ENCODE data around the gene CSNK2B.

CSNK2B gene

DNA sequence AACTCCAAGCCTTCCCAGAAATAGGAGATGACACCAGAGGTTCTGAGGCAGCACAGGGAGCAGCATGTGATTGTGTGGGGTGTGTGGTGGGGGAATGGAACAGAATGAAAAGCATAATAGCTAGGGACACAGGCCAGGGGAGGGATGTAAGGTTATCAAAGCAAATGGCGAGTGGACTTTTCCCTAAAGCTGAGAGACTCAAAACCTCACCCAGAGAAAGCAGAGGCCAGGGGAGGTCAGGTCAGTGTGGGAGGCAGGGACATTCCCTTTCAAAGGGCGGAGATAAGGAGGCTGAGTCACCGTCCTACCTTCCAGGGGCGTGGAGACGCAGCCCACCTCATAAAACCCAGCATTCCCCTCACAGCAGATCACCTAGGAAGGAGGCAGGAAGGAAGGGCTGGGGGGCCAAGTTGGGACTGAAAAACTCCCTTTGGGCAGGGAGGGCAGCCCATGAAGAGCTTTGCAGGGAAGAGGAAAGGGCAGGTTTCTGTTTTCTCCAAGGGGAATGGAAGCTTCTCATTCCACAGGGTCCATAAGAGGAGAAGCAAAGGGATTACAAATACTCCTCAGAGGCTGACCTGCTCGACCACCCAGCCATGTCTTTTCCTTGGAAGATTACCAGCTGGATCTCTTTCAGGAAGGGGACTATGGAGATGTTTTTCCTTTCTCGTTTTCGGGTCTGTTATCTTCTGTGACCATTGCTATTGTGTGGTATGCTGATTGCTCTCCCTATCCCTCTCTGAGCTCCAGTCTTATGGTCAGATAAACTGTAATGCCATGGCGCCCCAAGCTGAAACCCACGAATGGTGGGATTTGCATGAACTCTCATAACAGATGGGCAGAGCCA lies 24.6 kb downstream of the CSNK2B start:
- Histone ChIP-seq H3K27me3 (ENCODE audit: control insufficient read depth in 1 of 2, insufficient read depth in 2 of 2, low read length in 2 of 2) (no peaks in the 10 kb centered on the region), H3K27ac (ENCODE audit: low read depth, low read length) (peak overlapping the region; percentile 58), H3K36me3 (ENCODE audit: control insufficient read depth in 1 of 2, insufficient read depth in 2 of 2, low read length in 2 of 2) (peaks cover 65 to 87% of the 10 kb centered on the region in 2 donors), H3K9me3 (ENCODE audit: control insufficient read depth in 1 of 2, low read length in 2 of 2) (no peaks in the 10 kb centered on the region), H3K9ac (ENCODE audit: low read depth in 1 of 2, low read length in 2 of 2) (peak overlapping the region in 1 of 2 donors; percentile 28), H3K4me1 (ENCODE audit: control insufficient read depth in 1 of 2, insufficient read depth in 2 of 2, low read length in 2 of 2) (peaks cover 16 to 19% of the 10 kb centered on the region in 2 donors), H3K4me3 (ENCODE audit: low read depth in 1 of 2, low read length in 2 of 2) (peak overlapping the region in 1 of 2 donors; percentile 8)

DNA sequence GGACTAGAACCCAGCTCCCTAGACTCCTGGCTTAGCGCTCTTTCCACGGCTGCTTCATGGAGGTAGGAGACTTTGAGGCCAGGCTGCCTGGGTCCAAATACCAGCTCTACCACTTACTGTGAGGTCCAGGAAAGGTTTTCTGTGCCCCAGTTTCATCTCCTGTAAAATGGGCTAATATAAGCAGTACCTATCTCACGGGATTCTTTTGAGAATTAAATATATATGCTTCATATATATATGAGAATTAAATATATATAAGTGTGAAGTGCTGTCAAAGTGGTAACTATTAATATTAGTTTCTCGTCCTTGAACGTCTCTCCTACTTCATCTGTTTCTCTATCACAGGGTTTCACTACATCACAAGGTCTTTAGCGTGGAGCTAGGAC lies 25.2 kb downstream of the CSNK2B start:
- peak overlapping the region; percentile 58 for H3K27ac ChIP-seq (ENCODE audit: low read depth, low read length)
- H3K4me1 ChIP-seq (ENCODE audit: control insufficient read depth in 1 of 2, insufficient read depth in 2 of 2, low read length in 2 of 2), result peaks cover 16 to 19% of the 10 kb centered on the region in 2 donors
- peak overlapping the region in 1 of 2 donors; percentile 8 for H3K4me3 ChIP-seq (ENCODE audit: low read depth in 1 of 2, low read length in 2 of 2)
- H3K27me3 ChIP-seq (ENCODE audit: control insufficient read depth in 1 of 2, insufficient read depth in 2 of 2, low read length in 2 of 2), result no peaks in the 10 kb centered on the region
- no peaks in the 10 kb centered on the region for H3K9me3 ChIP-seq (ENCODE audit: control insufficient read depth in 1 of 2, low read length in 2 of 2)
- peaks cover 64 to 86% of the 10 kb centered on the region in 2 donors for H3K36me3 ChIP-seq (ENCODE audit: control insufficient read depth in 1 of 2, insufficient read depth in 2 of 2, low read length in 2 of 2)
- peak overlapping the region in 1 of 2 donors; percentile 28 for H3K9ac ChIP-seq (ENCODE audit: low read depth in 1 of 2, low read length in 2 of 2)

DNA sequence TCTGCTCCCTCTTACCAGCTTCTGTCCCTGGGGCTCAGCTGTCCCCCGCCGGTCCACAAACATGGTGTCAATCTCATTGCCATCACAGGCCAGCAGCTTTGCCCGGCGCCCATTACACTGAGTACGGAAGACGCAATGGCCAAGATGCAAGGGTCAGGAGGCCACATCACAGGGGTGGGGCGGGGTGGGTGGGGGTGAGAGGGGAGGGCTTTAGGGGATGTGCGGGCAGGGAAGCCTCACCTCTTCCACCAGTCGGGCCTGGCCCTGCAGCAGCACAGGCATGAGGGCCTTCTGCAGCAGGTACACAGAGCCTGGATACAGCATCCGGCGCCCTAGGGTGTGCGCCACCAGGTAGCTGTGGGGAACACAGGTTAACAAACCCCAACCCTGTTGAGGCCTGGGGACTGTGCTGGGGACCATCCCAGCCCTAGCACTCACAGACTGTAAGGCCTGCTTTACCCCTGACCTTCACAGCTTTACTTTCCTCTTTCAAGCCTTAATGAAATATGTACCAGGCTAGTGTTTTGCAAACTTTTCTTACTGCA lies 25.8 kb downstream of the CSNK2B start:
- Histone ChIP-seq H3K36me3 (ENCODE audit: control insufficient read depth in 1 of 2, insufficient read depth in 2 of 2, low read length in 2 of 2) (peaks cover 60 to 86% of the 10 kb centered on the region in 2 donors), H3K27me3 (ENCODE audit: control insufficient read depth in 1 of 2, insufficient read depth in 2 of 2, low read length in 2 of 2) (no peaks in the 10 kb centered on the region)

DNA sequence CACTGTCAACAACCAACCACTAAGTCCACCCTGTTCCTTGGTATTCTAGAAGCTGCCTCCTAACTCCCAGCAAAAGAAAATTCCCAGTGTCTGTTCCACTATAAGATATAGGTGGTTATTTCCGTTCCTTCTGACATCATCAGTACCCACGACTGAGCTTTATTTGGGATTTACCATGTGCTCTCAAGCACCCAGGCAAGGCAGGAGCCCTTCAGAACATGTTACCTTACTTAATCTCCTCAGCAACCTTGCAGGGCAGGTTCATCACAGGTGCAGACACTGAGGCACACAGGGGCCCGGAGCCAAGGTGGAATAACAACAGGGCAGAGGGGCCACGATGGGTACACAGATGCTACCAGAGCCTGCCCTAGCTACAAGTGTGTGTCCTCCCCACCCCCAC lies 26.5 kb downstream of the CSNK2B start:
- no peak overlapping the region for H3K4me3 ChIP-seq (ENCODE audit: low read depth in 1 of 2, low read length in 2 of 2)
- H3K9ac ChIP-seq (ENCODE audit: low read depth in 1 of 2, low read length in 2 of 2), result no peak overlapping the region
- no peaks in the 10 kb centered on the region for H3K9me3 ChIP-seq (ENCODE audit: control insufficient read depth in 1 of 2, low read length in 2 of 2)
- no peaks in the 10 kb centered on the region for H3K27me3 ChIP-seq (ENCODE audit: control insufficient read depth in 1 of 2, insufficient read depth in 2 of 2, low read length in 2 of 2)
- no peak overlapping the region for H3K27ac ChIP-seq (ENCODE audit: low read depth, low read length)
- peaks cover 60 to 86% of the 10 kb centered on the region in 2 donors for H3K36me3 ChIP-seq (ENCODE audit: control insufficient read depth in 1 of 2, insufficient read depth in 2 of 2, low read length in 2 of 2)
- H3K4me1 ChIP-seq (ENCODE audit: control insufficient read depth in 1 of 2, insufficient read depth in 2 of 2, low read length in 2 of 2), result peaks cover 16 to 19% of the 10 kb centered on the region in 2 donors

More for the DNA sequence above, 25.8 kb downstream of the CSNK2B start:
- H3K9ac ChIP-seq (ENCODE audit: low read depth in 1 of 2, low read length in 2 of 2), result no peak overlapping the region
- no peak overlapping the region for H3K27ac ChIP-seq (ENCODE audit: low read depth, low read length)
- no peaks in the 10 kb centered on the region for H3K9me3 ChIP-seq (ENCODE audit: control insufficient read depth in 1 of 2, low read length in 2 of 2)
- H3K4me3 ChIP-seq (ENCODE audit: low read depth in 1 of 2, low read length in 2 of 2), result no peak overlapping the region
- peaks cover 16 to 19% of the 10 kb centered on the region in 2 donors for H3K4me1 ChIP-seq (ENCODE audit: control insufficient read depth in 1 of 2, insufficient read depth in 2 of 2, low read length in 2 of 2)

DNA sequence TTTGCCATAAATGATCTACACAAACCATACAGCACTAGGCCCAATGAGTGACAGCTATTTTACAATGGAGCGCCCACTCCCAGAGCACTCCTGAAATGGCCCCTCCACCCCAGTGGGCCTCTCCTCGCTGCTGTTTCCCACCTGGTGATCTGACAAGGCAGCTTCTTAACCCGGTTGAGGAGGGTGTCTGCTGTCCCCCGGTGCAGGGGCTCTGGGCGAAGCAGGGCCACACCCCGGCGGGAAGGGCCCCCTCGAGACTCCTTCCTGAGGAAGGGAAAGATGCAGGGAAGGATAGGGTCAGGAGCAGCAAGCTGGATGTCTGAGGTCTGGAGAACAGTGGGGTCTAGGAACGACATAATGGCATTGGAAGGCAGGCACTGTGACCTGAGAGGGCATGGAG lies 27.0 kb downstream of the CSNK2B start:
- no peak overlapping the region for H3K4me3 ChIP-seq (ENCODE audit: low read depth in 1 of 2, low read length in 2 of 2)
- no peaks in the 10 kb centered on the region for H3K27me3 ChIP-seq (ENCODE audit: control insufficient read depth in 1 of 2, insufficient read depth in 2 of 2, low read length in 2 of 2)
- no peaks in the 10 kb centered on the region for H3K9me3 ChIP-seq (ENCODE audit: control insufficient read depth in 1 of 2, low read length in 2 of 2)
- H3K36me3 ChIP-seq (ENCODE audit: control insufficient read depth in 1 of 2, insufficient read depth in 2 of 2, low read length in 2 of 2), result peaks cover 60 to 86% of the 10 kb centered on the region in 2 donors
- no peak overlapping the region for H3K9ac ChIP-seq (ENCODE audit: low read depth in 1 of 2, low read length in 2 of 2)
- H3K4me1 ChIP-seq (ENCODE audit: control insufficient read depth in 1 of 2, insufficient read depth in 2 of 2, low read length in 2 of 2), result peaks cover 16 to 19% of the 10 kb centered on the region in 2 donors
- H3K27ac ChIP-seq (ENCODE audit: low read depth, low read length), result no peak overlapping the region

DNA sequence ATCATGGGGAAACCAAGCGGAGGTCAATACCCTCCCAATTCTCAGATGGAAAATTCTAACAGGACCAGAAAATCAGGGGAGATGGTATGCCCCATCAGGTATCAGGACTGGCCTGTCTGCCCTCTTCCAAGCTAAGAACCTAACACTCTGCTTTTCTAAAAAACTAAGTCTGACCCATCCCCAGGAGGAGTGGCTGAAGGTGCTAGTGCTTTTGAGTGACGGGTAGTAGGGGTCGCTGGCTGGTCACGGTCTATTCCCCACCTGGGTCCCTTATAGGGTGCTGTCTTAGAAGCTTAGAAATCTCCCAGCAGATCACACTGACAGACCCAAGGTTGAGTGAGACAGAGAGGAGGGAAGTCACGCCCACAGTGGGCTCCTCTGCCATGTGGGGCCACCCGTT lies 27.7 kb downstream of the CSNK2B start:
- H3K9me3 ChIP-seq (ENCODE audit: control insufficient read depth in 1 of 2, low read length in 2 of 2), result no peaks in the 10 kb centered on the region
- H3K4me3 ChIP-seq (ENCODE audit: low read depth in 1 of 2, low read length in 2 of 2), result no peak overlapping the region
- H3K4me1 ChIP-seq (ENCODE audit: control insufficient read depth in 1 of 2, insufficient read depth in 2 of 2, low read length in 2 of 2), result peaks cover 16 to 19% of the 10 kb centered on the region in 2 donors
- no peak overlapping the region for H3K27ac ChIP-seq (ENCODE audit: low read depth, low read length)
- H3K27me3 ChIP-seq (ENCODE audit: control insufficient read depth in 1 of 2, insufficient read depth in 2 of 2, low read length in 2 of 2), result no peaks in the 10 kb centered on the region
- H3K36me3 ChIP-seq (ENCODE audit: control insufficient read depth in 1 of 2, insufficient read depth in 2 of 2, low read length in 2 of 2), result peaks cover 55 to 79% of the 10 kb centered on the region in 2 donors
- H3K9ac ChIP-seq (ENCODE audit: low read depth in 1 of 2, low read length in 2 of 2), result no peak overlapping the region

DNA sequence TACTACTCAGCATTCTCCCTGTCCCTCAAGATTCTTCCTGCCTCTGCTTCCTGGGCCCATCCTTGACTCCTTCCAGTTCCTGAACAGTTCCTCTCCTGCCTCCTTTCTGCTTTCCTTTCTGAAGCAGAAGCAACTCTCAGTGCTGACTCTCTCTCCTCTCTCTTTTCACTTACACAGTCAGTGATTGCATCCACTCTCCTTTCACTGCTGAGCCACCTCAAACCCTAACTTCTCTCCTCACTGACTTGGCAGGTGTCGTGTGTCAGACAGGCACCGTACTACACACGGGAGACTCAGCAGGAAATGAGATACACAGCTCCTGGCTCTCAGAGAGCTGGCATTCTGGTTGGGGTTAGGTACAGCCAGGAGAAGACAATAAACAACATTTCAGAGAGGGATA lies 31.7 kb downstream of the CSNK2B start:
- no peaks in the 10 kb centered on the region for H3K9me3 ChIP-seq (ENCODE audit: control insufficient read depth in 1 of 2, low read length in 2 of 2)
- H3K36me3 ChIP-seq (ENCODE audit: control insufficient read depth in 1 of 2, insufficient read depth in 2 of 2, low read length in 2 of 2), result peaks cover 28 to 62% of the 10 kb centered on the region in 2 donors
- H3K4me3 ChIP-seq (ENCODE audit: low read depth in 1 of 2, low read length in 2 of 2), result no peak overlapping the region
- no peak overlapping the region for H3K27ac ChIP-seq (ENCODE audit: low read depth, low read length)
- H3K9ac ChIP-seq (ENCODE audit: low read depth in 1 of 2, low read length in 2 of 2), result no peak overlapping the region
- no peaks in the 10 kb centered on the region for H3K27me3 ChIP-seq (ENCODE audit: control insufficient read depth in 1 of 2, insufficient read depth in 2 of 2, low read length in 2 of 2)
- H3K4me1 ChIP-seq (ENCODE audit: control insufficient read depth in 1 of 2, insufficient read depth in 2 of 2, low read length in 2 of 2), result peaks cover 15% of the 10 kb centered on the region in 2 donors

DNA sequence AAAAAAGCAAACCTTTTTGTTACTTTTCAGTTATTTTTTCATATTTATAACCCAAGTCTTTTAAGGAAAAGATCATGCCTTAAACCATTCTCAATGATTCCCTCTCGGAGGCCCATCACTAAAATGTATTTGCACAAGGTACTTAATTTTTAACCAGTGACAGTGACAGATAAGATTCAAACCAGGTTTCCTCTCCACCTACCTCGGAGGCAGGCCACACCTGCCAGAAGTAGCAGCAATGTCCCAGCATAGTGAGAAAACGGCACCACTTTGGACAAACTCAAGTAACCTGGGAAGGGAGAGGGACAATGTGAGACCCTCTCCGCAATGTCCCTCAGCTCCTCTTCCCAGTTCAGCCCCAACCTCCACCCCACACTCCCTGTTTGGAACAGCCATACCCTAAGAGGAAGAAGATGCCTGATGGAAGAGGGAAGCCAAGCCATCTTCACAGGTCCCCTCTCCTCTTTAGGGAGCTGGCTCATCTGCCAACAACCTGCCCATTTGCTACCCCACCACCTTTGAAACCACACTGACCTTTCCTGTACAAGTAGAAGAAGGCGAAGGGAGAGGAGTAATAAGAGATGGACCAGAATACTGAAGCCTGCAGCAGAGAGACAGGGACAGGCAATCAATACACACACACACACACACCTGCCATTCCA lies 35.0 kb downstream of the CSNK2B start:
- Histone ChIP-seq H3K9me3 (ENCODE audit: control insufficient read depth in 1 of 2, low read length in 2 of 2) (no peaks in the 10 kb centered on the region), H3K4me1 (ENCODE audit: control insufficient read depth in 1 of 2, insufficient read depth in 2 of 2, low read length in 2 of 2) (peaks cover 15% of the 10 kb centered on the region in 2 donors), H3K27ac (ENCODE audit: low read depth, low read length) (no peak overlapping the region), H3K27me3 (ENCODE audit: control insufficient read depth in 1 of 2, insufficient read depth in 2 of 2, low read length in 2 of 2) (no peaks in the 10 kb centered on the region), H3K36me3 (ENCODE audit: control insufficient read depth in 1 of 2, insufficient read depth in 2 of 2, low read length in 2 of 2) (peaks cover 9 to 33% of the 10 kb centered on the region in 2 donors), H3K9ac (ENCODE audit: low read depth in 1 of 2, low read length in 2 of 2) (peak overlapping the region in 1 of 2 donors; percentile 15), H3K4me3 (ENCODE audit: low read depth in 1 of 2, low read length in 2 of 2) (peak overlapping the region in 1 of 2 donors; percentile 84)

DNA sequence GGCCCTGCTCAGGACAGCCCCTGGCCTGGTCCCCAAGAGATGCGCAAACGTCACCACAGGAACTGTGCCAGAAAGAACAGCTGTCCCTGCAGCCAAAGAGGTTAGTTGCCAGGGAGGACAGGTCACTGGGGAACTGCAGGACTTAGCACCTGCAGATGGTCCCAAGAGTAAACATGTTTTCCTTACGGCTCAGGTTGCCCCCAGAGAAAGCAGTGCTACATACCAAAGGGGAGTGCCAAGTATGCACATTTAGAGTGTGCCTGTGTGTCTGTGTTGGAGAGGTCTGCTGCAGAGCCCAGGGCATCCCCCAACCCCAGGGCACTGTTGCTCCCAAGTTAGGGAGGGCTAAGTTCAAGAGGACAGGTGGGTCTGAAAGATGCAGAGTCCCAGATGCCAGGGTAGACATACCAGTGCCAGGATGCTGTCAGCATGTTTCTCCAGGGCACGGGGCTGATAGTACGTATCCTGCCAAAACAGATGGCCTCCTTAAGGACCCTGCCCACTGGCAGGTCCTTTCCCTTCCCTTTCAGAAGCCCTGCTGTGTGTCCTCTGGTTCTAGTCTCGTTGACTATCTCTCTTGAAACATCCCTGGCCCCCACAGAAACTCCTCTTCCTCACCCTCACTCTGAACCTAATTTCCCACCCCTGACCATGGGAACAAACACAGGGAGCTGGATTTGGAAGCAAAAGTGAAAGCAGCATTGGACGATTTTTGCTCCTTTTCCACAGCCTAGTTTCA lies 36.0 kb downstream of the CSNK2B start:
- H3K4me1 ChIP-seq (ENCODE audit: control insufficient read depth in 1 of 2, insufficient read depth in 2 of 2, low read length in 2 of 2), result peaks cover 15% of the 10 kb centered on the region in 2 donors

More for the DNA sequence above, 36.0 kb downstream of the CSNK2B start:
- no peaks in the 10 kb centered on the region for H3K9me3 ChIP-seq (ENCODE audit: control insufficient read depth in 1 of 2, low read length in 2 of 2)
- H3K27me3 ChIP-seq (ENCODE audit: control insufficient read depth in 1 of 2, insufficient read depth in 2 of 2, low read length in 2 of 2), result no peaks in the 10 kb centered on the region
- no peak overlapping the region for H3K27ac ChIP-seq (ENCODE audit: low read depth, low read length)
- peak overlapping the region; percentile 89 to 97 for H3K9ac ChIP-seq (ENCODE audit: low read depth in 1 of 2, low read length in 2 of 2)
- peak overlapping the region; percentile 84 to 89 for H3K4me3 ChIP-seq (ENCODE audit: low read depth in 1 of 2, low read length in 2 of 2)
- peaks cover 5 to 24% of the 10 kb centered on the region in 2 donors for H3K36me3 ChIP-seq (ENCODE audit: control insufficient read depth in 1 of 2, insufficient read depth in 2 of 2, low read length in 2 of 2)

All from duodenal mucosa (tissue), 2 donors.